Mucosa of rectum (tissue), 2 donors: ENCODE data around the gene UBA1.

Source experiments
- H3K27ac ChIP-seq, 2 donors: one replicate each; pipeline ENCODE4 v1.7.0; 2013; ENCODE audit warnings: inconsistent platforms in 2 of 2, low read depth in 2 of 2, low read length in 2 of 2
- H3K27me3 ChIP-seq, 2 donors: one replicate each; pipeline ENCODE4 v1.7.0; 2013; ENCODE audit warnings: low read length in 2 of 2; ENCODE audit not compliant: control insufficient read depth in 2 of 2, insufficient read depth in 2 of 2
- H3K36me3 ChIP-seq, 2 donors: one replicate each; pipeline ENCODE4 v1.7.0; 2013; ENCODE audit warnings: low read length in 2 of 2; ENCODE audit not compliant: control insufficient read depth in 2 of 2, insufficient read depth in 2 of 2
- H3K4me1 ChIP-seq, 2 donors: one replicate each; pipeline ENCODE4 v1.7.0; 2013; ENCODE audit warnings: low read length in 2 of 2, mild to moderate bottlenecking in 1 of 2; ENCODE audit not compliant: control insufficient read depth in 2 of 2, insufficient read depth in 2 of 2
- H3K4me3 ChIP-seq, 2 donors: one replicate each; pipeline ENCODE4 v1.7.0; 2013; ENCODE audit warnings: low read length in 2 of 2
- H3K9ac ChIP-seq, 2 donors: one replicate each; pipeline ENCODE4 v1.7.0; 2013; ENCODE audit warnings: low read length in 2 of 2, low read depth in 1 of 2, mild to moderate bottlenecking in 1 of 2
- H3K9me3 ChIP-seq, 2 donors: one replicate each; pipeline ENCODE4 v1.7.0; 2013; ENCODE audit warnings: low read length in 2 of 2; ENCODE audit not compliant: control insufficient read depth in 2 of 2
- donor health status: healthy.
- donor health status: Normal muscosa, but diverticular disease.

Gene UBA1

DNA sequence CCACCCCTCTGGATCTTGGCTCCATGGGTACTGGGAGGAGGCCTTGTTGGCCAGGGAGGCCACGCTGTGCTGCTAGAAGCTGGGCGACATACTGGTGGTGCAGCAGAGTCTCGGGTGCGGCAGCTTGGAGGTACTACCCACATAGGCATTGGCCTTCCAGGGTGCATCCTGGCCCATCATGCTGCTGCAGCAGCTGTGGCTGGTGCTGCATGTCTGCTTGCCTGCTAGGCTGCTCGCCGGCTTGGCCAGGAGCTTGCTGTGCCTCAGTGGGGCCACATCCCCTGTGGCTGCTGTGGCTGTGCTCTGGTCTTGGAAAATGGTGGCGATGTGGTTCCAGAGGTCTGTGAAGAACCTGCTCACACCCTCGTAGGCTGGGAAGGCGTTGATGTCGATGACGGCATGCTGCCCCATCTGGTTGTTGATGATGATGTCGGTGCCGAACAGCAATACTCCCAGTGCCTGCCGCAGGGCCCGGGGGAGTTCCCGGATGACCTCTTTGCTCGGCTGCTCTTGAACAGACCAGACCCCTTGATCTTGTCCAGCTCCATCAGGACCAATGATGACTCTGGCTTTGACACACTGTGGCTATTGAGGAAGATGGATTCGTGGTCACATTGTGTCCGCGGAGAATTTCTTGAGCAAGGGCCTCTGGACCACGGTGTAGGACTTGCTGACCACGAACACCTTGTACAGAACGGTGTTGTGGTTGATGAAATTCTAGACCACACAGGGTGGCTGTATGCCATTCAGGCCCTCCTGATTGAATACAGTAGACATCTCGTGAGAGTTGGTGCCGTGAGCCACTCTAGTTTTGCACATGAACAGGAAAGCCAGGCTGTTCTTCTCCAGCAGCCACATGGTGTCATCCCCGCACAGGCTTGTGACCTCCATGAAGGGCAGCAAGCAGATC, 36.8 kb upstream of the UBA1 start:
- no peak overlapping the region for H3K4me3 ChIP-seq
- no peaks in the 10 kb centered on the region for H3K4me1 ChIP-seq
- no peak overlapping the region for H3K27ac ChIP-seq
- no peaks in the 10 kb centered on the region for H3K27me3 ChIP-seq
- peaks cover 15 to 16% of the 10 kb centered on the region in 2 donors for H3K36me3 ChIP-seq
- H3K9me3 ChIP-seq = no peaks in the 10 kb centered on the region
- H3K9ac ChIP-seq = no peak overlapping the region

- H3K4me1 ChIP-seq = no peaks in the 10 kb centered on the region
- no peak overlapping the region for H3K4me3 ChIP-seq
- H3K27ac ChIP-seq = no peak overlapping the region
- H3K27me3 ChIP-seq = no peaks in the 10 kb centered on the region
- H3K9ac ChIP-seq = no peak overlapping the region
- H3K36me3 ChIP-seq = peaks cover 15 to 16% of the 10 kb centered on the region in 2 donors
- no peaks in the 10 kb centered on the region for H3K9me3 ChIP-seq
Observed at GRCh38 chrX:47158131-47158530, 35.5 kb upstream of the UBA1 start.

DNA sequence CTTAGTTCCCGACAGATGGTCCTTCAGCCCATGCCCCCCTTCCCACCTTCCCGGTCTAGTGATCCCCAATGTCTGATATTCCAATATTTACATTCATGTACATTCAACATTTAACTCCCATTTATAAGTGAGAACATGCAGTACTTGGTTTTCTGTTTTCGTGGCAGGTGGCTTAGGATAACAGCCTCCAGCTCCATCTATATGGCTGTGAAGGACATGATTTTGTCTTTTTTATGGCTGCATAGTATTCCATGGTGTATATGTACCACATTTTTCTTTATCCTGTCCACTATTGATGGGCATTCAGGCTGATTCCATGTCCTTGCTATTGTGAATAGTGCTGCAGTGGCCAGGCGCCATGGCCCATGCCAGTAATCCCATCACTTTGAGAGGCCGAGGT, 34.8 kb upstream of the UBA1 start:
- Histone ChIP-seq H3K9me3 (no peaks in the 10 kb centered on the region), H3K36me3 (peaks cover 13 to 16% of the 10 kb centered on the region in 2 donors), H3K27ac (no peak overlapping the region), H3K4me1 (no peaks in the 10 kb centered on the region), H3K4me3 (no peak overlapping the region), H3K9ac (no peak overlapping the region), H3K27me3 (no peaks in the 10 kb centered on the region)

DNA sequence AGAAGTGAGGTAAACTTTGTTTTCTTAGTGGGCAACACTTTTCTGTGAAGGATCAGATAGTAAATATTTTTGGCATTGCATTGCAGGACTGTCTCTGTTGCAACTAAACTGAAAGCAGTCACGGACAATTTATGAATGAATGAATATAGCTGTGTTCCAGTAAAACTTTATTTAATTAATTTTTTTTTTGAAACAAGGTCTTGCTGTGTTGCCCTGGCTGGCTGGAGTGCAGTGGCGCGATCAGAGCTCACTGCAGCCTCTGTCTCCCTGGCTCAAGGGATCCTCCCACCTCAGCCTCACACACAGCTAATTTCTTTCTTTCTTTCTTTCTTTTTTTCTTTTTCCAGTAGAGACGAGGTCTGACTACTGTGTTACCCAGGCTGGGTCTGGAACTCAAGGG, 32.8 kb upstream of the UBA1 start:
- Histone ChIP-seq H3K27me3 (no peaks in the 10 kb centered on the region), H3K36me3 (peaks cover 11 to 16% of the 10 kb centered on the region in 2 donors)

GRCh38 chrX:47162927-47163583, 30.6 kb upstream of the UBA1 start:
- H3K9me3 ChIP-seq = no peaks in the 10 kb centered on the region
- H3K4me3 ChIP-seq = no peak overlapping the region
- no peak overlapping the region for H3K9ac ChIP-seq
- H3K4me1 ChIP-seq = no peaks in the 10 kb centered on the region
- H3K36me3 ChIP-seq = peaks cover 0 to 2% of the 10 kb centered on the region in 2 donors
- no peak overlapping the region for H3K27ac ChIP-seq
- H3K27me3 ChIP-seq = no peaks in the 10 kb centered on the region

More for the DNA sequence above, 32.8 kb upstream of the UBA1 start:
- no peaks in the 10 kb centered on the region for H3K9me3 ChIP-seq
- no peak overlapping the region for H3K4me3 ChIP-seq
- H3K4me1 ChIP-seq = no peaks in the 10 kb centered on the region
- H3K9ac ChIP-seq = no peak overlapping the region
- H3K27ac ChIP-seq = no peak overlapping the region

GRCh38 chrX:47164420-47164819, 29.2 kb upstream of the UBA1 start:
- Histone ChIP-seq H3K36me3 (peaks cover 1 to 2% of the 10 kb centered on the region in 2 donors), H3K27ac (no peak overlapping the region), H3K9ac (no peak overlapping the region), H3K9me3 (no peaks in the 10 kb centered on the region), H3K4me1 (no peaks in the 10 kb centered on the region), H3K27me3 (no peaks in the 10 kb centered on the region), H3K4me3 (no peak overlapping the region)

DNA sequence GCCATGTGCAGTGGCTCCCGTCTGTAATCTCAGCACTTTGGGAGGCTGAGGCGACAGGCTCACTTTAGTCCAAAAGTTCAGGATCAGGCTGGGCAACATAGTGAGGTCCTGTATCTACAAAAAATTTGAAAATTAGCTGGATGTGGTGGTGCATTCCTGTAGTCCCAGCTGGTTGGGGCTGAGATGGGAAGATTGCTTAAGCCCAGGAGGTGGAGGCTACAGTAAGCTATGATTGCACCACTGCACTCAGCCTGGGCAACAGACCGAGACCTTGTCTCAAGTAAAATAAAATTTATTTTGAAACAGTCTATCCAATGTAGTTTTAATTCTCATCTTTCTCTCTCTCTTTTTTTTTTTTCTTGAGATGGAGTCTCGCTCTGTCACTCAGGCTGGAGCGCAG, 27.5 kb upstream of the UBA1 start:
- H3K4me3 ChIP-seq = no peak overlapping the region
- H3K27me3 ChIP-seq = no peaks in the 10 kb centered on the region
- no peaks in the 10 kb centered on the region for H3K9me3 ChIP-seq

DNA sequence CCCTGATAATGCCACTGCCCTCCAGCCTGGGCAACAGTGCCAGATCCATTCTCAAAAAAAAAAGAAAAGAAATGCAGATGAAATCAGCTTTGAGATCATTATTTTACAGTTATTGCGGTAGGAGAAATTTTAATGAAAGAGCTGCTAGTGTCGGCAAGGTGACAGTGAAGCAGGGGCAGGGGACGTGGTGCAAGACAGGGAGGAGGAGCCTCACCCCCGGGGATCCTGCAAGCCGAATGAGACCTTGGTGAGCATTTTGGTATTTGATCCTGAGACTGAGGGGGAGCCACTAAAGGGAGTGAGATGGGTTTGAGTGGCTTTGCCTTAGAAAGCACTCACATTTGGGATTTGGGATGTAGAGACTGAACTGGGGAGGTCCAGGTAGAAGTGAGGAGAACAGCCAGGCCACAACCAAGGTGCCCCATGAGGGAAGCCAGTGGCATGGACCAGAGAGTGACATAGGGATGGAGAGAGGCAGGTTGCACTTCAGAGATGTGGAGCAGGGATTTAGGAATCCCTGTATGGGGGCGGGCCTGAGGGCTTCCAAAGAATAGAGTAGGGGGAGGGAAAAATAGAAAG, 25.0 kb upstream of the UBA1 start:
- Histone ChIP-seq H3K9me3 (no peaks in the 10 kb centered on the region), H3K4me1 (no peaks in the 10 kb centered on the region), H3K27ac (no peak overlapping the region), H3K4me3 (no peak overlapping the region), H3K36me3 (peaks cover 18 to 28% of the 10 kb centered on the region in 2 donors), H3K27me3 (no peaks in the 10 kb centered on the region), H3K9ac (no peak overlapping the region)

More for the DNA sequence above, 27.5 kb upstream of the UBA1 start:
- Histone ChIP-seq H3K4me1 (no peaks in the 10 kb centered on the region), H3K27ac (no peak overlapping the region), H3K9ac (no peak overlapping the region), H3K36me3 (peaks cover 9 to 13% of the 10 kb centered on the region in 2 donors)

- Histone ChIP-seq H3K36me3 (peaks cover 18 to 30% of the 10 kb centered on the region in 2 donors), H3K27me3 (no peaks in the 10 kb centered on the region)
Observed at GRCh38 chrX:47169273-47169672, 24.4 kb upstream of the UBA1 start.

More at GRCh38 chrX:47169273-47169672, 24.4 kb upstream of the UBA1 start:
- no peaks in the 10 kb centered on the region for H3K4me1 ChIP-seq
- no peak overlapping the region for H3K4me3 ChIP-seq
- no peak overlapping the region for H3K27ac ChIP-seq
- H3K9ac ChIP-seq = no peak overlapping the region
- H3K9me3 ChIP-seq = no peaks in the 10 kb centered on the region
